AG04449 (cell line): Measurements from ENCODE around the gene PDIA2.

Experiments used
- CTCF ChIA-PET: fragments of 350-600 bp; formaldehyde crosslinking; extraction: SDS; loops from one replicate; lab custom pipeline; 2021; ENCODE audit warnings: antibody characterized with exemption; lab: Yijun Ruan, JAX
- POLR2A ChIA-PET: fragments of 400-600, 350-600 bp; formaldehyde crosslinking; extraction: SDS; loops from one replicate; lab custom pipeline; 2020; ENCODE audit warnings: antibody characterized with exemption, inconsistent platforms; lab: Yijun Ruan, JAX
- DNase-seq: peaks from one replicate; pipeline ENCODE4 v3.0.0-alpha.2; 2010; ENCODE audit warnings: low read depth, low spot score
- H3K4me3 ChIP-seq: 2 replicates; pipeline ENCODE4 v1.5.1; 2011; ENCODE audit warnings: low read depth, mild to moderate bottlenecking, control low read depth, low read length
- CTCF ChIP-seq: IDR thresholded peaks from one replicate; pipeline ENCODE4 v1.5.1; 2011; ENCODE audit warnings: mild to moderate bottlenecking, moderate library complexity, low read length, control low read depth, inconsistent platforms; ENCODE audit not compliant: insufficient read depth; ENCODE audit errors: missing control alignments

The PDIA2 gene

GRCh38 chr16:287981-288920 lies 5.3 kb downstream of the PDIA2 start:
- CTCF ChIA-PET: no interaction called here
- no peak overlapping the region for H3K4me3 ChIP-seq
- no peak for TF ChIP-seq CTCF
- POLR2A ChIA-PET: no interaction called here
- DNase-seq: no peak

- no peak for DNase-seq
- POLR2A ChIA-PET: no interaction called here
- no peak overlapping the region for H3K4me3 ChIP-seq
- TF ChIP-seq CTCF: no peak
- CTCF ChIA-PET: no interaction called here
These were observed 6.5 kb downstream of the PDIA2 start for GRCh38 chr16:289395-289997.

- CTCF ChIA-PET: no interaction called here
- H3K4me3 ChIP-seq: no peak overlapping the region
- TF ChIP-seq CTCF: no peak
- POLR2A ChIA-PET: no interaction called here
- no peak for DNase-seq
These were observed 7.2 kb downstream of the PDIA2 start for GRCh38 chr16:290015-290680.

- ChIA-PET CTCF (no interaction called here), POLR2A (no interaction called here)
- no peak for TF ChIP-seq CTCF
These were observed 7.9 kb downstream of the PDIA2 start for GRCh38 chr16:290681-291405.

GRCh38 chr16:291539-291938 lies 8.6 kb downstream of the PDIA2 start:
- ChIA-PET POLR2A (no interaction called here), CTCF (no interaction called here)
- TF ChIP-seq CTCF: no peak
- no peak overlapping the region for H3K4me3 ChIP-seq
- DNase-seq: no peak

More at GRCh38 chr16:290681-291405, 7.9 kb downstream of the PDIA2 start:
- H3K4me3 ChIP-seq: no peak overlapping the region
- DNase-seq: no peak
